Left cardiac atrium (tissue), 4 donors: ENCODE measurements around the gene SIM1. TPM values are rescaled to one million over a fixed set of nuclear protein-coding genes. Genes with fewer than 3 reads are reported as not detected.

Source experiments
- ATAC-seq, 2 donors: fragments of 200-7000 bp; cut with Tn5 transposase; one replicate each; pipeline ENCODE4 v1.9.1; 2020; ENCODE audit warnings: mild to moderate bottlenecking in 2 of 2, moderate library complexity in 2 of 2
- DNase-seq: peaks from one replicate; pipeline ENCODE4 v3.0.0-alpha.2; 2020
- intact Hi-C, 2 donors: fragments of 100-400 bp; cut with DNase I; formaldehyde crosslinking; loops; one replicate each; pipeline versions ENCODE4 v1.14.1 to v1.15.1; 2022 to 2023
- long read RNA-seq: library from polyadenylated mRNA; unstranded; transcript quantifications from one replicate; pipeline ENCODE4 v2.0.0, GENCODE V29; 2021
- total RNA-seq, 2 donors: library from RNA; stranded (reverse); fragmentation: NEBNext Ultra II Directional; extraction: Animal tissue kit (Norgen Biotek cat#: 25700); gene quantifications; one replicate each; pipeline ENCODE4 v1.2.1, GENCODE V29; 2021
- donor health status: DM: no; HTN: yes; CAD: no.
- donor health status: DM: no; HTN: yes; CAD: no; lungs with severe emphysema.
- donor health status: DM: yes; HTN: yes; CAD: no.
- donor health status: Dilated cardiomyopathy.

The SIM1 gene, protein sequence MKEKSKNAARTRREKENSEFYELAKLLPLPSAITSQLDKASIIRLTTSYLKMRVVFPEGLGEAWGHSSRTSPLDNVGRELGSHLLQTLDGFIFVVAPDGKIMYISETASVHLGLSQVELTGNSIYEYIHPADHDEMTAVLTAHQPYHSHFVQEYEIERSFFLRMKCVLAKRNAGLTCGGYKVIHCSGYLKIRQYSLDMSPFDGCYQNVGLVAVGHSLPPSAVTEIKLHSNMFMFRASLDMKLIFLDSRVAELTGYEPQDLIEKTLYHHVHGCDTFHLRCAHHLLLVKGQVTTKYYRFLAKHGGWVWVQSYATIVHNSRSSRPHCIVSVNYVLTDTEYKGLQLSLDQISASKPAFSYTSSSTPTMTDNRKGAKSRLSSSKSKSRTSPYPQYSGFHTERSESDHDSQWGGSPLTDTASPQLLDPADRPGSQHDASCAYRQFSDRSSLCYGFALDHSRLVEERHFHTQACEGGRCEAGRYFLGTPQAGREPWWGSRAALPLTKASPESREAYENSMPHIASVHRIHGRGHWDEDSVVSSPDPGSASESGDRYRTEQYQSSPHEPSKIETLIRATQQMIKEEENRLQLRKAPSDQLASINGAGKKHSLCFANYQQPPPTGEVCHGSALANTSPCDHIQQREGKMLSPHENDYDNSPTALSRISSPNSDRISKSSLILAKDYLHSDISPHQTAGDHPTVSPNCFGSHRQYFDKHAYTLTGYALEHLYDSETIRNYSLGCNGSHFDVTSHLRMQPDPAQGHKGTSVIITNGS
- total RNA-seq = not detected
- long read RNA-seq = 0 reads

DNA sequence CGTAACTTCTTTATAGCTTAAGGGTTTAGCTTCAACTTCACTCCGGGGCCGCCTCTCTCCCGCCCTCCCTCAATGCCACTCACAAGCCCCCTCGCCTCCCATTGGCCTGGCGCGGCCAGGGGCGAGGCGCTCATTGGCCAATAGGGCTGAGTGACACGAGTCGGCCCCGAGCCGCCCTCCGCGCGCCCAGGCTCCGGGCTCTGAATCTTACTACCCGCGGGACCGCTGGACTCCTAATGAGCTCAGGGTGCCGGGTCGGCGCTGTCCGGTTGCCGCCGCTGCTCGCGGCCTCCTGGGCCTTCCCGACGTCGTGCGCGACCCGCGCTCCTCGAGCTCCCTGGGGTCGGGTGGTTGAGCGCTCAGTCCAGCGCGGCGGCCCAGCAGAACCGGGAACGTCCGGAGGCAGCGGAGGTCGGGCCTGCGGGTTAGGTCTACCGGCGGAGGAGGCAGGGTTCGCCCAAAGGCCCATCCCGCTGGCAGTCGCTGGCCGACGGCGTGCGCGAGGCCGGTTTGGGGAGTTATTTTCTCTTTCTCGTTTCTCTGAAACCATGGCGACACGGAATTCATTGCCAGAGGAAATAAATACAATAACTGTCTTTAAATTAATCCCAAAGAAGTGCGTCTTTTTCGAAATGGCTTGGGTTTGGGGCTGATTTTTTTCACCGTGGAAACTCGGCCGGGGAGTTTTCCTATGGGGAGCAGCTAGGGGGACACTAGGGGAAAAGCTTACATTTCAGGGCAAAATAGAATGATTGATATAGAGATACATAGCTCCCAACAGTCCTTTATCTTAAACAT lies at the start of gene SIM1:
Gene SIM1 (minus strand): TSS at position 19 of the 798 bp plus-strand sequence. CDS start 1,453 bp downstream, outside the sequence.
- intact Hi-C loops = no loop called here
- ATAC-seq = peak; percentile 78 to 97
- peak; percentile 50 for DNase-seq

DNA sequence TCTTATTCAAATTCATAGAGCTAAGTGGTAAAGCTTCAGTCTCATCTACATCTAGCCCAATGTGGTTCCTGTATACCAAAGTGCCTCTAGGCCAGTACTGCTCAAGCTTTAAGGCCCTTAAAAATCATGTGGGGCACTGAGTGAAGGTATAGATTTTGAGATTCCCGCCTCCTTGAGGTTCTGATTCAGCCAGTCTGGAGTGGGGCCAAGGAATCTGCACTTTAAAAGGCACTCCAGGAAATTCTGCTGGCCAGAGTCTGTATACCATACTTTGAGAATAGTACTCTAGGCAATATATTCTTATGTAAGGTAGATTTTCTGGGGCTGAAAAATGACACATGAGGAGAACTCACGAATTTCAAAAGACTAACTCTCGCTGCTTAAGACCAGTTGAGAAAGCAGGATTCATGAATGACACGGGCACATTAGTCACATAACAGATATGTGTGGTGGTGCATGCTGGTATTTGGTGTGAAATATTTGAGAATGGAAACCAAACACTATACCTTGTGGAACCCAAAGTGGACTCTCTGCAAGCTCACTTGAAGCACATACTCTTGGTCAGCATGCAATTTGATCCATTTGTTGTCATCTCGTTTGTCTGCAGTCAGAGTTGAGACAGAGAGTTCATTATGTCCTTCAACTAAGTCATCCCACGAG lies 47.6 kb upstream of the SIM1 start:
- intact Hi-C loops = no loop called here
- DNase-seq = no peak
- ATAC-seq = no peak

DNA sequence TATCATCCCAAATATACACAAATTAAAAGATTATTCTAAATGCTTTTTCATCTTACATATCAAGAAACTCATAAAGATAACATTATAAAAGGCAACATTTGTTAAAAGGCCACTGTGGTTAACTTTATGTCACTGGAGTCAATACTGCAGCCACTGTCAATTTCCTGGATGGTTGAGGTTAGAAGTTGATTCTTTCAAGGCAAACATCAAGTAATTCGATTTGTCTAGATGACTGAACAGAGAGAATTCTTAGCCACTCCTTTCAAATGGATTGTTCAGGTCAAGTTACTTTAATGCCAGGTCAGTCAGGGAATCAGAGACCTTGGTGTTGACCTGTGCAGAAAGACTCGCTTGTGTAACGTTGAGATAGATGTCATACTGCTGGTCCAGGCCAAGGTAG lies 44.4 kb upstream of the SIM1 start:
- DNase-seq = no peak
- no peak for ATAC-seq
- intact Hi-C loops = no loop called here

DNA sequence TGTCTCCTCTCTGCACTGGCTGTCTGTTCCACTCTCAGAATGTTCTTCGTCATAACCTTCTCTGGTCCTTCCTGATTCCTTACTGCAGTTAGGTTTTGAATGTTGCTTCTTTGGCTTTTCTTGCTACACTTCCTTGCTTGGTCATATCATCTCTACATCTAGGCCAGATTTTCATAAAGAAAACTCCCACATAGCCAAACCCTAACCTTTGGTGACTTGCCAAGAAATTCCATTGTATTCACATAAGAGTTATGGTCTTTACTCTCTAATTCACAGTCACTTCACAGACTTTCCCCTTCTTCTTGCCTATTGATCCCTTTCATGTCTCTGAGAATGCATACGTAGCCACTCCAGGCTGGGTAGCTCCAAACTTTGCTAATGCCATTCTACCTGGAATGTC lies 41.9 kb upstream of the SIM1 start:
- intact Hi-C loops = no loop called here
- DNase-seq = no peak
- no peak for ATAC-seq

DNA sequence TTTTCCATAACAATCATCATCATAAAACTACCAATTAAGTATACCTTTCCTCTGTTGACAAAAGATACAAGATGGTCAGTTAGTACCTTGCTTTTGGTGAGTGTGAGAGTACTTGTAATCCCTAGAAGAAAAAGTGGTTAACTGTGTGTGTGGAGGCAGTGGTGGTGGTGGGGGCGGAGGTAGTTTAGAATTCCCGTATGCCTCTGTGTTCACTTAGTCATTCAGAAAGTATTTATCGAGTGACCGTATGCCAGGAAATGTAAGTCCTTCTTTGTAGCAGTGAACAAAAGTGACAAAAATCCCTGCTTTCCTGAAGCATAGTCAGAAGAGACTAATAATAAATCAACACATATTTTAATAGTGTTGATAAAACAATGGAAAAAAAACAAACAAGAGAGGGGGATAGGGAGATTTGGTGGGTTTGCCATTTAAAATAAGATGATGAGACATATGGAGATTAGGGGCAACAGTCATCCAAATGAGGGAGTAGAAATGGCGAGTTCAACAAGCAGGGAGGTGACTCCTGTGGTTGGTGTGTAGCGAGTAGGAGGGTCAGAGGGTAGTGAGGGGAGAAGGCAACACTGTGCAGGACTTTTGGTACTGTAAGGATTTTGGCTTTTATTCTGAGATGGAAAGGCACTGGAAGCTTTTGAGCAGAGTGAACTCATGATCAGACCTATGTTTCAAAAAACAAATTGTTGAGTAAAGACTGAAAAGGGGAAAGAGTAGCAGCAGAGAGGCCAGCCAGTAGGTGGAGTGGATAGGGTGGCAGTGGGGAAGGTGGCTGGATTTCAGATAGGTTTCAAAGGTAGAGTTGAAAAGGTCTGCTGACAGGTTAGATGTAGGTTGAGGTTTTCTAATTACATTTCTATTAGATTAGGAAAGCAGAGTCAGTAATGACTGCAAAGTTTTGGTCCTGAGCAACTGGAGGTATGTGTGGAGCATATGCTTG lies 40.3 kb upstream of the SIM1 start:
- intact Hi-C loops = no loop called here
- no peak for DNase-seq
- ATAC-seq = peak; percentile 47 to 75

DNA sequence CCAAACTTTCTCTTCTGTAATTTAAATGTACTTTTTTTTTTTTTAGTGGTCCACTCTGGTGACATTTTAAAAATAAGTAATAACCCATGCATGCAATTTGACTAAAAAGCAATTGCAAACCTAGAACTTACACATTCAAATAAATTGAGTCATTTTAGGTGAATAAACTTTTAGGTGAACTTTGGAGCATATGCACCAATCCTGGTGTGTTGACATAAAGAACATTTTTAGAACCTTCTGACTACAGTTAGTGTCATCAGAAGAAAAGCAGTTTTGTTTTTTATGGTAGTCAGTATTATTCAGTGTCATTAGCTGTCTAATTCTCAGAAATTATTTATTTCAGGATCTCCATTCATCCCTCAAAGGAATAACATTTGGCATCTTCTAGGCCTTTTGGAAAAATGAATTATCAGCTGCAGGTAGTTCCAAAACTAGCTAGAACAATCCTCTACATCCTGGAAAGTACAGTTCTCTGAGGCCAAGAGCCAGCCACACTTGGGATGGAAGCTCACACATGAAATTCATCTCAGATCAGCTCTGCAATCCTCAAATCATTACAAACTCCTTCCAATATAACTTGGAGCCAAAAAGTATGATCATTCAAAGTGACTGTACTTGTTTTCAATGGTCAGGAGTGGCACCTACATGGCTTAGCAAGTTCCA lies 38.5 kb upstream of the SIM1 start:
- ATAC-seq (no peak), DNase-seq (no peak)
- intact Hi-C loops = no loop called here

DNA sequence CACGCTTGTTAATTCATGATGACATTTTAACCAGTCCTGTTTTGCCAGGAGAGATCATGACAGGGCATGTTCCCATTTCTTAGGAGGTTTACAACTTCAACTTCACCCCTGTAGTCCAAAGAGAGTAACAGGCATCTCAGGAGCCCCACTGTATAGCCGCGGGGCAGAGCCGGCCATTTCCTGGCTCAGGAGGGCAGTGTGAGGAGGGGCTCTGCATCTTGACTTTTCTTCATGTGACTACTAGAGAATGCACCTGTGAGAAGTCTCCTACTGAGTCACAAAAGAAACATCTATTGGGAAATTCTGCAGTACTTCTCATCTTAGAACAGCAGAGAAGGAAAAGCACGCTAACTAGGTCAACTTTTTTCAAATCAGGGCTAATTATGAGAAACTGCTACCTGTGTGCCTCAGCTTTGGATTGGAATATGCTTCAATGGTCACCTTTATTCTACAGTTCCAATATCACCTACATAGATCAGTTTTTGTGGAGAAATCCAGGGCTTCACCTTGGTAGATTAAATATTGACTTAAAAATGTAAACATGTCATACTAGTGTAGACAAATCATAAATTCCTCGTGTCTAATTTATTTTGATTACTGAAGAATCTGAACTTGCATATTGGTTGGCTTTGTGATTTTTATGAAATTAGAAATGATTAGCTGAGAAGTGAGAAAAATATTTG lies 28.6 kb upstream of the SIM1 start:
- ATAC-seq (no peak), DNase-seq (no peak)
- intact Hi-C loops = no loop called here

DNA sequence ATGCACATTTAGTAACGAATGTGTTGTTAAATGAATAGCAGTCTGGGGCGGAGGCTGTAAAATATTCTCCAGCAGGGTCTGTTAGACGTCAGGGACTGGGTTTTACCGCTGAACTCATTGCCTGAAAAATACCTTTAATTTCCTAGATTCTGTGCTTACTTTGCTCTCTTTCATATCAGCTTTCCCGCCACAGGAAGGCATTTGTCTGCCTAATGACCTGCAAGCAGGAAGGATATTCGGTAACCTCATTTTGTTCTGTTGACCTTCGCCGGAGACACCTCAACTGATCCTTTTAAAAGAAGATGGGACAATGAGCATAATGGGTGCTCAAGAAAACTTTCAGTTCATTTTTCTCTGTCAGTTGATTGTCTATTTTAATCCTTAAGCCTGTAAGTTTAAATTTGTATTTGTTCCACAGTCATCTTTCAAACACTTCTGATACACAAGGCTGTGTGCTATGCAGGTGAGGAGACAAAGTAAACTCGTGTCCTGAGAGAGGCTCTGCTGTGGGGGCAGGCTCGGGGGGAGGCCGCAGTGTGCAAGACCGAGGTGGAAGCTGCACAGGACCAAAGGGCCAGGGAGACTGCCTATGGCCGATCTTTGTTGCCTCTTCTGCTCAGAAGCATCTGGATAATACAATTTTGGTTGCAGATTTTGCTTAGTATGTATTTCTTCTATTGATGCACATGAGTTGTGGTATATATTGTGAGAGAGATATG lies 27.4 kb upstream of the SIM1 start:
- DNase-seq (no peak), ATAC-seq (no peak)
- intact Hi-C loops = no loop called here

DNA sequence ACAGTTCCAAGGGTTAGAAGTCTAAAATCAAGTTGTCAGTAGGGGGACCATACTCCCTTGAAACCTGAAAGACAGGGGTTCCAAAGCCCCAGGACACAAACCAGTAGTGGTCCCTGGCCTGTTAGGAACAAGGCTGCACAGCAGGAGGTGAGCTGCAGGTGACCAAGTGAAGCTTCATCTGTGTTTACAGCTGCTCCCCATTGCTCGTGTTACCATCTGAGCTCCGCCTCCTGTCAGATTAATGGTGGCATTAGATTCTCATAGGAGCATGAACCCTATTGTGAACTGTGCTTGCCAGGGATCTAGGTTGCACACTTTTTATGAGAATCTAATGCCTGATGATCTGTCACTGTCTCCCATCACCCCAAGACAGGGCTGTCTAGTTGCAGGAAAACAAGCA lies 25.3 kb upstream of the SIM1 start:
- DNase-seq (no peak), ATAC-seq (no peak)
- intact Hi-C loops = no loop called here

DNA sequence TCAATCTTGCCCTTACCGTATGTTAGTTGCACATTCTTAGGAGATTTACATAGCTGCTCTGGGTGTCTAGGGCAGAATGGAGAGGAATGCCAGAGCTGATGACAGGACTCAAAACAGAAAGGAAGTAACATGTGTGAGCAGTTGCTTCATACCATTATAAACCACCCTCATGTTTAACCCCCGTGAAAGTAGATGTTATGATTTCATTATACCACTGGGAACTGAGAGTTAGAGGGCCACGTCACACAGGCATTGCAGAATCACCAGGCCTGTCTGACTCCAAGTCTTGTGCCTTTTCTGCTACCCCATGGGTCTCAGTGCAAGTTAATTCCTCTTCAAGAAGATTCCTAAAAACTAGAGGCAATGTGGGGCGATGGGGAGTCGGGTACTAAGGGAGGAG lies 23.5 kb upstream of the SIM1 start:
- DNase-seq (no peak), ATAC-seq (no peak)
- intact Hi-C loops = loop anchor here (10.0 kb wide), 2 partner anchors 373 to 483 kb away; no protein-coding TSS in a partner anchor

DNA sequence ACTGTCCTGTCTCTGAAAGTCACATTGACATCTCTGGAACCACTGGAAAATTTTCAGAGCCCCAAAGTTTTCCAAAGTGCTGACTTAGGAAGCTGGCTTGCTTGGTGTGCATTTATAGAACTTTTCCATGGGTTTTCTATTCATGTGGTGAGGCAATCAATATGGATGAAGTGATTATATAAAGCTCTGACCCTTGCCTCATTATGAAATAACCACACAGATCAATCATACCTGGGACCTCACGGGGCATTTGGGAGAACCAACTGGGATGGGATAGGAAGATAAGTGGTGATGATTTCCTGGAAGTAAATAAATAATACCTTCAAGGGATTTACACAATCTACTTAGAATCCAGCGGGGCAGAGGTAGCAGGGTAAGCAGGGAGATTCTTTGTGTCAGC lies 22.9 kb upstream of the SIM1 start:
- intact Hi-C loops = loop anchor here (10.0 kb wide), 2 partner anchors 373 to 483 kb away; no protein-coding TSS in a partner anchor
- ATAC-seq = no peak

DNA sequence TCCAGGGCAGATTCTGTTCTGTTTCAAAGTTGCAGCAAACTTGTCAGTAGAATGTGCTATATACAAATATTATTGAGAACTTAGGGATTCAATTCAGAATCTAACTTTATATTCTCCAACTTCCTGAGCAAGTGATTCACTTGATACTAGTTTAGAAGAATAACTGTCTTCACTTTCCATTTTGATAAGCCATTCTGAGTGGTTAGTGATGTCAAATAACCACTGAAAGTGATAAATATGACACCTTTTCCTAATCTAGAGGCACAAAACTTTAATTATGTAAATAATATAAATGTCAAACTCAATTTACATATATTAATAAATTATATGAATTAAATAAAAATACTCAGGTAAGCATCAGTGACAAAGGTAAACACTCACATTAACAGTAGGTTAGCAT lies 20.5 kb upstream of the SIM1 start:
- ATAC-seq (no peak), DNase-seq (no peak)
- intact Hi-C loops = loop anchor here (10.0 kb wide), 2 partner anchors 370 to 480 kb away; no protein-coding TSS in a partner anchor

More for the DNA sequence above, 22.9 kb upstream of the SIM1 start:
- no peak for DNase-seq

DNA sequence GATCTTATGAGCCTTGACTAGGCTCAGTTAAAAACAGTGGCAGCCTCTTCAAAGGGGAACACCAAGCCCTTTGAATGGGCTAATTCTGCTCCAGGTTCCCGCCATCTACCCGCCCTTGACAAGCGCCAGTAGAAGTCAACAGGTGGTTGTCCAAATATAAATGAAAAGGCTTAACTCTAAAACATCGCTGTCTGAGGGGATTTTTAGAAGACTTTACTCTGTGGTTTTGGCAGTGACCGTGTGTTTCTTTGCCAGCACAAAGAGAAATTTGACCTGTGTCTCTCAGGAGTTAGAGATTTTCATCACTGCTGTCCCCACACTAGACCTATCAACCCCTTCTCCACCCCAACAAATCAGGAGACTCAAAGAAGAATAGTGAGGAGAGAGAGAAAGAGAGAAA lies 19.8 kb upstream of the SIM1 start:
- intact Hi-C loops = loop anchor here (10.0 kb wide), 2 partner anchors 370 to 480 kb away; no protein-coding TSS in a partner anchor
- no peak for DNase-seq
- ATAC-seq = no peak

DNA sequence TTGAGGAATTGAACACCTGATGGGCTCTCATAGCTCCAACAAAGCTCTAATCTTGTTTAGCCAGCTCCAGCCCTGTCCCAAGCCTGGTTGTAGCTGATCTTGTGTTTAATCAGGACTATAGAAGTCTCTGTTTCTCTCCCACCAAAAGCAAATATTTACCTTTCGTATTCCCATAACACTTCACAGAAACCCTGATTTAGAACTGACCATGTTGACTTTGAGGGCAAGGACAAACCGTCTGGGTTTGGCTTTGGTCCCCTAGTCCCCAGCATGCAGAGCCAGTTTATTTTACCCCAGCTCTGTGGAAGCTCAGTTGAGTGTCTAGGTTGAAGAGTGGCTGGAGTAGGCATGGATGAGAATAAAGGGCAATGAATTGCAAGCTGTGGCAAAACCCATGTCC lies 18.0 kb upstream of the SIM1 start:
- ATAC-seq (no peak), DNase-seq (no peak)
- intact Hi-C loops = loop anchor here (10.0 kb wide), 2 partner anchors 368 to 478 kb away; no protein-coding TSS in a partner anchor

DNA sequence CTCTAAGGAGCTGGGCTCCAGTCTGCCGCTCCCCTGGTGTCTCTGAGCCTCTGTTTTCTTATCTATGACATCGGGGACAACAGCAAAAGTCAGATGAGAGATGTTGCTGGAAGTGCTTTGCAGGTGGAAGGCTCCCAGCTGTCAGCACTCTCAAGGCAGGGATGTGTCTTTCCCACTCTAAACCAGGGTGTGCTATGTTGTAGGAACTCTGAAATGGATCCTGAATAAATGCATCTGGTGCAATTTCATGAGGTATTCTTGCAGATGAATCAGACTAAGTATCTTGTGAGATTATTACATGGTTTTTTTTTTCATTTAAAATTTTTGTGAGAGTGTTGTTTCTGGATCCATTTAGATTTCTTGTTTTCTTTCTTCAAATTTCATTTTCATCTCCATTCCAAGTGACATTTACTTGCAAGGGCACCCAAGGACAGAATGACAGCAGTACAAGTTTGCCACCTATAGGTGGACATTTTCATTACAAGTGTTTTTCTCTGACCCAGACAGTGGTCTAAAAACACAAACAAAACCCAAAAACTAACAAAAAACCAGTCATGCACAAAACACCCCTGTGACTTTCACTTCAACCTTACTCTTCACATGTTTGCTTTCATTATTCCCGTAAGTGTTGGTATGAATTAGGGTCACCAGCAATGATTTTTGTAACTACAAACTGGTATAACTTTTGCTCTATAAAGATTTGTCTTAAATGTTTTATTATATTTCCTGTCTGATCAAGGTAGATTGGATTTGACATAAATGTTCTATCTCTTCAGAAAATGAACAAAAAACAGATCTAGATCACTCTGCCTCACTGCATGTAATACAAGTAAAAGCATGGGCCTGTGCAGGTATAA lies 14.7 kb upstream of the SIM1 start:
- DNase-seq (no peak), ATAC-seq (peak in 1 of 2 donors; percentile 38)
- intact Hi-C loops = loop anchor here (5.0 to 10.0 kb wide), 4 partner anchors 362 to 605 kb away; no protein-coding TSS in a partner anchor
